Kidney epithelial cell (primary cell): ENCODE measurements around the gene TBL1X. TPM values are rescaled to one million over a fixed set of nuclear protein-coding genes. Genes with fewer than 3 reads are reported as not detected.
"Not testable (repeated sequence)": the region's sequence is repeated elsewhere in the genome, so short reads cannot be mapped to it uniquely, and the experiment has no call there.

Experiments used
- DNase-seq: peaks from one replicate; pipeline ENCODE4 v3.0.0-alpha.2; 2010; ENCODE audit warnings: low read depth
- H3K27me3 ChIP-seq: 2 replicates; pipeline ENCODE4 v1.6.0; 2011; ENCODE audit warnings: low read length; ENCODE audit not compliant: control insufficient read depth, insufficient read depth
- H3K36me3 ChIP-seq: 2 replicates; pipeline ENCODE4 v1.5.1; 2011; ENCODE audit warnings: low read length; ENCODE audit not compliant: control insufficient read depth, insufficient read depth
- H3K4me3 ChIP-seq: 2 replicates; pipeline ENCODE4 v1.5.1; 2011; ENCODE audit warnings: low read depth, mild to moderate bottlenecking, control low read depth, low read length
- CTCF ChIP-seq: IDR thresholded peaks from 2 replicates; pipeline ENCODE4 v1.5.1; 2011; ENCODE audit warnings: mild to moderate bottlenecking, moderate library complexity, low read length, control low read depth, inconsistent platforms; ENCODE audit not compliant: insufficient read depth, poor library complexity, severe bottlenecking
- total RNA-seq: library from RNA; depleted of rRNA; stranded (reverse); fragments of >200 nt; gene quantifications from 2 replicates; pipeline ENCODE4 v1.2.3, GENCODE V29; 2015

The TBL1X gene
- total RNA-seq, 1 donor from 2014 or later = 25.9 TPM

GRCh38 chrX:9758021-9758638 is 293.3 kb downstream of the TBL1X start:
- Histone ChIP-seq H3K36me3 (no peaks in the 10 kb centered on the region), H3K27me3 (no peaks in the 10 kb centered on the region), H3K4me3 (no peak overlapping the region)
- no peak for TF ChIP-seq CTCF
- DNase-seq = no peak

- Histone ChIP-seq H3K27me3 (no peaks in the 10 kb centered on the region), H3K36me3 (no peaks in the 10 kb centered on the region), H3K4me3 (no peak overlapping the region)
- TF ChIP-seq CTCF = no peak
- no peak for DNase-seq
Observed at GRCh38 chrX:9759337-9759736, 294.5 kb downstream of the TBL1X start.

GRCh38 chrX:9765072-9765736 is 300.3 kb downstream of the TBL1X start:
- H3K36me3 ChIP-seq = no peaks in the 10 kb centered on the region
- DNase-seq = no peak
- no peak for TF ChIP-seq CTCF
- peaks cover 3% of the 10 kb centered on the region for H3K27me3 ChIP-seq
- peak overlapping the region; percentile 42 for H3K4me3 ChIP-seq

- H3K27me3 ChIP-seq = peaks cover 3% of the 10 kb centered on the region
- peak within 1 kb of the TSS; percentile 42 for H3K4me3 ChIP-seq
- DNase-seq = no peak
- no peak for TF ChIP-seq CTCF
- H3K36me3 ChIP-seq = no peaks in the 10 kb centered on the region
Observed at GRCh38 chrX:9765737-9766097, 300.9 kb downstream of the TBL1X start, which contains the start of gene GPR143. TSS of gene GPR143 (minus strand) at chrX:9765847. CDS start at chrX:9765817, 30 bp downstream.

GRCh38 chrX:9767375-9767774 is 302.5 kb downstream of the TBL1X start:
- Histone ChIP-seq H3K27me3 (peaks cover 3% of the 10 kb centered on the region), H3K36me3 (no peaks in the 10 kb centered on the region), H3K4me3 (no peak overlapping the region)
- TF ChIP-seq CTCF = no peak
- DNase-seq = no peak

GRCh38 chrX:9768321-9768839 is 303.5 kb downstream of the TBL1X start:
- H3K4me3 ChIP-seq, H3K36me3 ChIP-seq, H3K27me3 ChIP-seq, DNase-seq: not testable (repeated sequence)
